HUES64 (cell line): ENCODE measurements around the gene AIG1.

Experiments
- H3K27ac ChIP-seq: 2 replicates; pipeline ENCODE4 v1.7.0; 2013; ENCODE audit warnings: low read depth, low read length, inconsistent platforms
- H3K27me3 ChIP-seq: 2 replicates; pipeline ENCODE4 v1.6.1; 2013; ENCODE audit warnings: mild to moderate bottlenecking, low read length; ENCODE audit not compliant: insufficient read depth
- H3K36me3 ChIP-seq: 2 replicates; pipeline ENCODE4 v1.6.1; 2013; ENCODE audit warnings: mild to moderate bottlenecking, low read length; ENCODE audit not compliant: insufficient read depth
- H3K4me1 ChIP-seq: 2 replicates; pipeline ENCODE4 v1.6.1; 2013; ENCODE audit warnings: mild to moderate bottlenecking, low read length, moderate library complexity; ENCODE audit not compliant: insufficient read depth
- H3K4me3 ChIP-seq: 2 replicates; pipeline ENCODE4 v1.5.1; 2013; ENCODE audit warnings: mild to moderate bottlenecking, low read length, moderate library complexity
- H3K9ac ChIP-seq: 2 replicates; pipeline ENCODE4 v1.6.1; 2013; ENCODE audit warnings: mild to moderate bottlenecking, low read depth, low read length
- H3K9me3 ChIP-seq: 2 replicates; pipeline ENCODE4 v1.6.1; 2013; ENCODE audit warnings: low read depth, low read length; ENCODE audit not compliant: insufficient read depth
- WGBS: fragments of 150-250, 120-280 bp; methylation state at CpG from one replicate; pipeline ENCODE4 v1.1.7; 2013; ENCODE audit warnings: missing lambda C conversion rate; 5-methylcytosine and 5-hydroxymethylcytosine counted together

Gene AIG1

GRCh38 chr6:143375022-143375585 lies 314.4 kb downstream of the AIG1 start:
- no peak overlapping the region for H3K27ac ChIP-seq
- H3K27me3 ChIP-seq, result no peaks in the 10 kb centered on the region
- H3K4me3 ChIP-seq, result no peak overlapping the region
- H3K4me1 ChIP-seq, result no peaks in the 10 kb centered on the region
- no peaks in the 10 kb centered on the region for H3K36me3 ChIP-seq
- no peaks in the 10 kb centered on the region for H3K9me3 ChIP-seq
- 89% methylated on average over 4 of the region's 5 CpGs for WGBS
- no peak overlapping the region for H3K9ac ChIP-seq

GRCh38 chr6:143376375-143376774 lies 315.7 kb downstream of the AIG1 start:
- H3K27ac ChIP-seq, result no peak overlapping the region
- no peaks in the 10 kb centered on the region for H3K36me3 ChIP-seq
- H3K4me3 ChIP-seq, result no peak overlapping the region
- H3K4me1 ChIP-seq, result no peaks in the 10 kb centered on the region
- no peaks in the 10 kb centered on the region for H3K9me3 ChIP-seq
- 92% methylated on average over 3 of the region's 3 CpGs for WGBS
- no peaks in the 10 kb centered on the region for H3K27me3 ChIP-seq
- H3K9ac ChIP-seq, result no peak overlapping the region

GRCh38 chr6:143376861-143377260 lies 316.2 kb downstream of the AIG1 start:
- H3K36me3 ChIP-seq, result no peaks in the 10 kb centered on the region
- H3K27ac ChIP-seq, result no peak overlapping the region
- H3K4me1 ChIP-seq, result no peaks in the 10 kb centered on the region
- H3K4me3 ChIP-seq, result no peak overlapping the region
- no peaks in the 10 kb centered on the region for H3K27me3 ChIP-seq
- no peak overlapping the region for H3K9ac ChIP-seq
- H3K9me3 ChIP-seq, result no peaks in the 10 kb centered on the region

- no peak overlapping the region for H3K4me3 ChIP-seq
- H3K27ac ChIP-seq, result no peak overlapping the region
- no peaks in the 10 kb centered on the region for H3K36me3 ChIP-seq
- H3K27me3 ChIP-seq, result no peaks in the 10 kb centered on the region
- H3K4me1 ChIP-seq, result no peaks in the 10 kb centered on the region
- no peak overlapping the region for H3K9ac ChIP-seq
- no peaks in the 10 kb centered on the region for H3K9me3 ChIP-seq
- WGBS, result 95% methylated on average over 2 of the region's 2 CpGs
Observed at GRCh38 chr6:143385636-143386035, 324.9 kb downstream of the AIG1 start.

GRCh38 chr6:143390278-143390677 lies 329.6 kb downstream of the AIG1 start:
- Histone ChIP-seq H3K9me3 (no peaks in the 10 kb centered on the region), H3K27ac (no peak overlapping the region), H3K36me3 (no peaks in the 10 kb centered on the region), H3K4me3 (no peak overlapping the region), H3K9ac (no peak overlapping the region), H3K27me3 (no peaks in the 10 kb centered on the region), H3K4me1 (no peaks in the 10 kb centered on the region)
- WGBS, result 89% methylated on average over 3 of the region's 3 CpGs
